WTC11 (cell line): ENCODE measurements around the gene TNC. TPM values are rescaled to one million over a fixed set of nuclear protein-coding genes. Genes with fewer than 3 reads are reported as not detected.

Experiments used
- ATAC-seq: fragments of 200-7000 bp; cut with Tn5 transposase; 2 replicates; pipeline ENCODE4 v1.10.0; 2021; ENCODE audit warnings: mild to moderate bottlenecking, moderate library complexity
- CTCF ChIA-PET: fragments of 300-600 bp; sonication (Branson Sonifier 250); formaldehyde crosslinking; loops from one replicate; lab custom pipeline; 2021; ENCODE audit warnings: antibody characterized with exemption; lab: Charles Lee
- POLR2A ChIA-PET: fragments of 350-600 bp; sonication (Branson Sonifier 250); formaldehyde crosslinking; loops from one replicate; lab custom pipeline; 2021; ENCODE audit warnings: antibody characterized with exemption; lab: Charles Lee
- DNase-seq: peaks from one replicate; pipeline ENCODE4 v3.0.0; 2021; ENCODE audit warnings: low spot score
- H3K27ac Mint-ChIP-seq: 2 replicates; pipeline ENCODE4 v1.8.0; 2021; ENCODE audit warnings: mixed read lengths
- H3K27me3 Mint-ChIP-seq: 2 replicates; pipeline ENCODE4 v1.8.0; 2021; ENCODE audit warnings: low read depth, mild to moderate bottlenecking, moderate library complexity, mixed read lengths
- H3K36me3 Mint-ChIP-seq: 2 replicates; pipeline ENCODE4 v1.8.0; 2021; ENCODE audit warnings: mixed read lengths
- H3K4me1 Mint-ChIP-seq: 2 replicates; pipeline ENCODE4 v1.8.0; 2022; ENCODE audit warnings: mixed read lengths
- H3K4me3 Mint-ChIP-seq: 2 replicates; pipeline ENCODE4 v1.8.0; 2021; ENCODE audit warnings: mild to moderate bottlenecking, moderate library complexity, mixed read lengths
- H3K9me3 Mint-ChIP-seq: 2 replicates; pipeline ENCODE4 v1.8.0; 2021; ENCODE audit warnings: mixed read lengths
- CREB1 ChIP-seq: sonication (generic); formaldehyde crosslinking; IDR thresholded peaks from 2 replicates; pipeline ENCODE4 v1.8.0; 2023; ENCODE audit warnings: mild to moderate bottlenecking, missing genetic modification reagents
- FOXP1 ChIP-seq: sonication (generic); formaldehyde crosslinking; IDR thresholded peaks from 2 replicates; pipeline ENCODE4 v1.8.0; 2022; ENCODE audit warnings: missing genetic modification reagents, mild to moderate bottlenecking, moderate library complexity, borderline replicate concordance
- GRHL2 ChIP-seq: fragments of 250-450 bp; sonication (Bioruptor Pico); IDR thresholded peaks from 2 replicates; pipeline ENCODE4 v1.8.0; 2022; ENCODE audit warnings: mild to moderate bottlenecking, moderate library complexity; ENCODE audit not compliant: insufficient replicate concordance, severe bottlenecking
- HMGA2 ChIP-seq: fragments of 250-450 bp; sonication (Bioruptor Pico); IDR thresholded peaks from 2 replicates; pipeline ENCODE4 v1.4.0; 2021; ENCODE audit warnings: mild to moderate bottlenecking, moderate library complexity
- JUN ChIP-seq: sonication (generic); formaldehyde crosslinking; IDR thresholded peaks from 2 replicates; pipeline ENCODE4 v1.8.0; 2023; ENCODE audit warnings: mild to moderate bottlenecking, missing genetic modification reagents
- NR2C2 ChIP-seq: sonication (generic); formaldehyde crosslinking; IDR thresholded peaks from 2 replicates; pipeline ENCODE4 v1.8.0; 2022; ENCODE audit warnings: mild to moderate bottlenecking, missing genetic modification reagents
- PRRX2 ChIP-seq: fragments of 250-450 bp; sonication (Bioruptor Pico); IDR thresholded peaks from 2 replicates; pipeline ENCODE4 v1.8.0; 2021; ENCODE audit warnings: mild to moderate bottlenecking
- SP1 ChIP-seq: sonication (generic); formaldehyde crosslinking; conservative IDR thresholded peaks from 2 replicates; pipeline ENCODE4 v1.8.1; 2022; ENCODE audit warnings: missing genetic modification reagents
- ZNF232 ChIP-seq: sonication (generic); formaldehyde crosslinking; IDR thresholded peaks from 2 replicates; pipeline ENCODE4 v1.8.0; 2022; ENCODE audit warnings: mild to moderate bottlenecking, missing genetic modification reagents
- ZNF416 ChIP-seq: fragments of 250-450 bp; sonication (Bioruptor Pico); IDR thresholded peaks from 2 replicates; pipeline ENCODE4 v1.9.0; 2021; ENCODE audit warnings: mild to moderate bottlenecking, inconsistent platforms
- ZNF671 ChIP-seq: fragments of 250-450 bp; sonication (Bioruptor Pico); IDR thresholded peaks from 2 replicates; pipeline ENCODE4 v1.8.0; 2021; ENCODE audit warnings: mild to moderate bottlenecking
- total RNA-seq: library from RNA; stranded (reverse); gene quantifications from 3 replicates; pipeline ENCODE4 v1.2.3, GENCODE V29; 2021
- TF ChIP-seq, protein P1 (sequence below): fragments of 250-450 bp; sonication (Bioruptor Pico); IDR thresholded peaks from 2 replicates; pipeline ENCODE4 v1.9.0; 2021; ENCODE audit warnings: mild to moderate bottlenecking
- TF ChIP-seq, protein P2 (sequence below): fragments of 250-450 bp; sonication (Bioruptor Pico); conservative IDR thresholded peaks from 2 replicates; pipeline ENCODE4 v1.9.0; 2021; ENCODE audit warnings: mild to moderate bottlenecking
- TF ChIP-seq, protein P3 (sequence below): sonication (generic); formaldehyde crosslinking; IDR thresholded peaks from 2 replicates; pipeline ENCODE4 v1.8.1; 2023; ENCODE audit warnings: mild to moderate bottlenecking, moderate library complexity, missing genetic modification reagents
- TF ChIP-seq, protein P4 (sequence below): fragments of 250-450 bp; sonication (Bioruptor Pico); IDR thresholded peaks from 2 replicates; pipeline ENCODE4 v1.9.0; 2021; ENCODE audit warnings: mild to moderate bottlenecking
- TF ChIP-seq, protein P5 (sequence below): sonication (generic); formaldehyde crosslinking; IDR thresholded peaks from 2 replicates; pipeline ENCODE4 v1.8.1; 2022; ENCODE audit warnings: mild to moderate bottlenecking, missing genetic modification reagents, moderate library complexity, borderline replicate concordance
- TF ChIP-seq, protein P6 (sequence below): sonication (generic); formaldehyde crosslinking; IDR thresholded peaks from 2 replicates; pipeline ENCODE4 v1.8.0; 2022; ENCODE audit warnings: missing genetic modification reagents
- TF ChIP-seq, protein P7 (sequence below): sonication (generic); formaldehyde crosslinking; IDR thresholded peaks from 2 replicates; pipeline ENCODE4 v1.8.1; 2022; ENCODE audit warnings: low read depth, missing genetic modification reagents, borderline replicate concordance

Gene TNC
- total RNA-seq, 1 experiment from 2014 or later = 4.5 TPM

DNA sequence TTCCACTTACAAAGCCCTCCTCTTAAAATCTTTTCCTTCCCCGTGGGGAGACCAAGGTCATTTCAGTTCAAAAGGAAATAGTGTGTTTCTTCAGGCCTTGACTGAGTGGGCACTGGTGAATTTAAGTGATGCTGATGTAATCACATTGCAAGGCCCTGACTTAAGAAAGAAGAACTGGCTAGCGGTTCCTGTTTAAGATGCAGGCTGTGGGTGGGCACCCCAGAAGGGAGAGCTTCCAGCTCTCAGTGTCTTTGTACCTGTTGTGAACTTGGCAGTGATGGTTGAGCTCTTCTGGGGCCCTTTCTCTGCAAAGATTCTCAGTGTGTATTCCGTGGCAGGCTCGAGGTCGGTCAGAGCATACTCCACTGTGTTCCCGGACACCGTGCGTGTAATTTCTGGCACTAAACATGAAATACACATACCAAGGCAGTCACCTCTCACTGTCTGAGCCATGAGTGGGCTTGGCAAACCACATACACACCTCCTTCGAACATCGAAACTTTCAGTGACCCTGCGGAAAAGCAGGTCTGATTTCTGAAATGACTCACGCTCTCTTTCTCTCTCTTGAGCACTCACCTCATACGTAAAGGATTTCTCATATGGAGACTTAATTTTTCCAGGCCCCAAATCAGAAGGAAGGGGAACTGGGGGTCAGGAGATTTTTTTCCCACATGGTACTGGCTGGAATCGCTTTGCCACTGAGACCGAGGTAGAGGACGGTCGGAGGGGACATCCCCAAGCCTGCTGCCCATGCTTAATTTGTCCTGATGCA, 81.9 kb downstream of the TNC start (continued):
- TF ChIP-seq, protein P1, sequence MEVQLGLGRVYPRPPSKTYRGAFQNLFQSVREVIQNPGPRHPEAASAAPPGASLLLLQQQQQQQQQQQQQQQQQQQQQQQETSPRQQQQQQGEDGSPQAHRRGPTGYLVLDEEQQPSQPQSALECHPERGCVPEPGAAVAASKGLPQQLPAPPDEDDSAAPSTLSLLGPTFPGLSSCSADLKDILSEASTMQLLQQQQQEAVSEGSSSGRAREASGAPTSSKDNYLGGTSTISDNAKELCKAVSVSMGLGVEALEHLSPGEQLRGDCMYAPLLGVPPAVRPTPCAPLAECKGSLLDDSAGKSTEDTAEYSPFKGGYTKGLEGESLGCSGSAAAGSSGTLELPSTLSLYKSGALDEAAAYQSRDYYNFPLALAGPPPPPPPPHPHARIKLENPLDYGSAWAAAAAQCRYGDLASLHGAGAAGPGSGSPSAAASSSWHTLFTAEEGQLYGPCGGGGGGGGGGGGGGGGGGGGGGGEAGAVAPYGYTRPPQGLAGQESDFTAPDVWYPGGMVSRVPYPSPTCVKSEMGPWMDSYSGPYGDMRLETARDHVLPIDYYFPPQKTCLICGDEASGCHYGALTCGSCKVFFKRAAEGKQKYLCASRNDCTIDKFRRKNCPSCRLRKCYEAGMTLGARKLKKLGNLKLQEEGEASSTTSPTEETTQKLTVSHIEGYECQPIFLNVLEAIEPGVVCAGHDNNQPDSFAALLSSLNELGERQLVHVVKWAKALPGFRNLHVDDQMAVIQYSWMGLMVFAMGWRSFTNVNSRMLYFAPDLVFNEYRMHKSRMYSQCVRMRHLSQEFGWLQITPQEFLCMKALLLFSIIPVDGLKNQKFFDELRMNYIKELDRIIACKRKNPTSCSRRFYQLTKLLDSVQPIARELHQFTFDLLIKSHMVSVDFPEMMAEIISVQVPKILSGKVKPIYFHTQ (CRISPR knock-in tag) = no peak
- TF ChIP-seq PRRX2 (CRISPR knock-in tag) = no peak
- TF ChIP-seq, protein P2, sequence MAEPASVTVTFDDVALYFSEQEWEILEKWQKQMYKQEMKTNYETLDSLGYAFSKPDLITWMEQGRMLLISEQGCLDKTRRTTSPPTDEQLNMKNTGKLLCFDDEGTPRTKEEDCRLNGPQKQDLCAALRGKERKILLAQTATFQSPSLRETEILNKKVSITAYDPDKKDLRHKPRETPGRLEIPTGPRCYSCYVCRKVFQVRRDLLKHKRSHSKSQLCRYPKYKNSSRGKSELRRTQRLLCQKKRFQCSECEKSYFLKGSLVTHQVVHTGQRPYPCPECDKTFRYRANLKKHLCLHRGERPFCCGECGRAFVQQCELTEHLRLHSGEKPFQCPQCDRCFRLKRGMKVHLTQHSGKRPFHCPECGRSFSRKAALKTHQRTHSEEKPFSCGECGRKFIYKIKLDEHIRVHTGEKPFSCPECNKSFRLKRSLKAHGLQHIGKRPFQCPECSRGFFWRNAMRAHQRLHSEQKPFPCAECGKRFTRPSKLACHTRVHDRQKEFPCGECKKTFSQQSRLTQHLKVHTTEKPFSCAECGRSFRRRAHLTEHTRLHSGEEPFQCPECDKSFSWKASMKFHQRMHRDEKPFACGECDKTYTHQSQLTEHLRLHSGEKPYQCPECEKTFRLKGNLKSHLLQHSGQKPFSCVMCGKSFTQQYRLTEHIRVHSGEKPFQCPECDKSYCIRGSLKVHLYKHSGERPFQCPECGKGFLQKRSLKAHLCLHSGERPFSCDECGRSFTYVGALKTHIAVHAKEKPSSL (CRISPR knock-in tag) = no peak

DNA sequence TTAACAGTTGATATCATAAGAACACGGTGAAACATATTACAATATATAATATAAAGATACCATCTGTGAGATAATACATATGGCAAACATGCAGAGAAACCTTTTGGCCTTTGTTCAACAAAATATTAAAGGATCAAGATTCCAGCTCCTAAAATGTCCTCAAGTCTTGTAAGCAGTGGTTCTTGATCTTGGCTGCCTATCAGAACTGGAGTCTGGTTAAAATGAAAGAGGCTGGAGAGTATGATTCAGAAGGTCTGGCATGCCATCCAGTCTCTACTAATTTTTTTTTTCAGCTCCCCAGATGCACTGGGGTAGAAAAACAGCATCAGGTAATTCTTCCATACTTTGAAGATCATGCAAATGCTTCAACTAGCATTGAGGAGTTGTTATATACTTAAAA, 83.2 kb downstream of the TNC start:
- ChIA-PET CTCF (no interaction called here), POLR2A (no interaction called here)
- no peak overlapping the region for H3K27ac Mint-ChIP-seq
- H3K9me3 Mint-ChIP-seq = no peaks in the 10 kb centered on the region
- ATAC-seq (no peak), DNase-seq (no peak)
- H3K27me3 Mint-ChIP-seq = peaks cover 8% of the 10 kb centered on the region
- H3K36me3 Mint-ChIP-seq = no peaks in the 10 kb centered on the region
- H3K4me1 Mint-ChIP-seq = no peaks in the 10 kb centered on the region
- H3K4me3 Mint-ChIP-seq = no peak overlapping the region
- TF ChIP-seq CREB1 (CRISPR knock-in tag) = no peak
- no peak for TF ChIP-seq ZNF671
- TF ChIP-seq, protein P3, sequence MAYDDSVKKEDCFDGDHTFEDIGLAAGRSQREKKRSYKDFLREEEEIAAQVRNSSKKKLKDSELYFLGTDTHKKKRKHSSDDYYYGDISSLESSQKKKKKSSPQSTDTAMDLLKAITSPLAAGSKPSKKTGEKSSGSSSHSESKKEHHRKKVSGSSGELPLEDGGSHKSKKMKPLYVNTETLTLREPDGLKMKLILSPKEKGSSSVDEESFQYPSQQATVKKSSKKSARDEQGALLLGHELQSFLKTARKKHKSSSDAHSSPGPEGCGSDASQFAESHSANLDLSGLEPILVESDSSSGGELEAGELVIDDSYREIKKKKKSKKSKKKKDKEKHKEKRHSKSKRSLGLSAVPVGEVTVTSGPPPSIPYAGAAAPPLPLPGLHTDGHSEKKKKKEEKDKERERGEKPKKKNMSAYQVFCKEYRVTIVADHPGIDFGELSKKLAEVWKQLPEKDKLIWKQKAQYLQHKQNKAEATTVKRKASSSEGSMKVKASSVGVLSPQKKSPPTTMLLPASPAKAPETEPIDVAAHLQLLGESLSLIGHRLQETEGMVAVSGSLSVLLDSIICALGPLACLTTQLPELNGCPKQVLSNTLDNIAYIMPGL (CRISPR knock-in tag) = no peak
- TF ChIP-seq, protein P4, sequence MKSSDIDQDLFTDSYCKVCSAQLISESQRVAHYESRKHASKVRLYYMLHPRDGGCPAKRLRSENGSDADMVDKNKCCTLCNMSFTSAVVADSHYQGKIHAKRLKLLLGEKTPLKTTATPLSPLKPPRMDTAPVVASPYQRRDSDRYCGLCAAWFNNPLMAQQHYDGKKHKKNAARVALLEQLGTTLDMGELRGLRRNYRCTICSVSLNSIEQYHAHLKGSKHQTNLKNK (CRISPR knock-in tag) = no peak
- TF ChIP-seq NR2C2 (CRISPR knock-in tag) = no peak
- TF ChIP-seq PRRX2 (CRISPR knock-in tag) = no peak
- TF ChIP-seq SP1 = no peak
- no peak for TF ChIP-seq FOXP1 (CRISPR knock-in tag)

DNA sequence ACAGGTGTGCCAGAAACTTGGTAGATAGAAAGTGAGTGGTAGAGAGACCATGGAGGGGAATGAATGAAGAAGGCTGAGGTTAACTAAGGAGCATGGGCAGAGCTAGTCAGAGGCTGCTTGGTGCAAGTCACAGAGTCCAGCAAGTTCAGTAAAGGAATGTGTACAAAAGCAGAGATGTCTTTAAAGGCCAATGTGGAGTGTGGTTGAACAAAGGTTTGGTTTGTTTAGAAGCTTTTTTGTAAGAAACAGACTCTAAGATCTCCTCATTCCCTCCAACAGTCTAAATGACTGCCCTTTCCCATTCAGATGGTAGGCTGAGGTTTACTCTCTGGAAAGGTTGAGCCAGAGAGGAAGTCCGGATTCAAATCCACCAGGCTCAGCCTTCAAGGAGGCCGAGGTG, 84.2 kb downstream of the TNC start:
- Mint-ChIP-seq H3K4me1 (no peaks in the 10 kb centered on the region), H3K27ac (no peak overlapping the region), H3K36me3 (no peaks in the 10 kb centered on the region), H3K27me3 (peaks cover 8% of the 10 kb centered on the region), H3K4me3 (no peak overlapping the region), H3K9me3 (no peaks in the 10 kb centered on the region)
- ChIA-PET CTCF (no interaction called here), POLR2A (no interaction called here)
- DNase-seq (no peak), ATAC-seq (no peak)
- no peak for TF ChIP-seq HMGA2
- TF ChIP-seq, protein P5, sequence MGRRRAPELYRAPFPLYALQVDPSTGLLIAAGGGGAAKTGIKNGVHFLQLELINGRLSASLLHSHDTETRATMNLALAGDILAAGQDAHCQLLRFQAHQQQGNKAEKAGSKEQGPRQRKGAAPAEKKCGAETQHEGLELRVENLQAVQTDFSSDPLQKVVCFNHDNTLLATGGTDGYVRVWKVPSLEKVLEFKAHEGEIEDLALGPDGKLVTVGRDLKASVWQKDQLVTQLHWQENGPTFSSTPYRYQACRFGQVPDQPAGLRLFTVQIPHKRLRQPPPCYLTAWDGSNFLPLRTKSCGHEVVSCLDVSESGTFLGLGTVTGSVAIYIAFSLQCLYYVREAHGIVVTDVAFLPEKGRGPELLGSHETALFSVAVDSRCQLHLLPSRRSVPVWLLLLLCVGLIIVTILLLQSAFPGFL = no peak
- TF ChIP-seq JUN (CRISPR knock-in tag) = no peak
- TF ChIP-seq SP1 = no peak
- no peak for TF ChIP-seq ZNF416 (CRISPR knock-in tag)
- TF ChIP-seq GRHL2 (CRISPR knock-in tag) = no peak
- TF ChIP-seq, protein P6, sequence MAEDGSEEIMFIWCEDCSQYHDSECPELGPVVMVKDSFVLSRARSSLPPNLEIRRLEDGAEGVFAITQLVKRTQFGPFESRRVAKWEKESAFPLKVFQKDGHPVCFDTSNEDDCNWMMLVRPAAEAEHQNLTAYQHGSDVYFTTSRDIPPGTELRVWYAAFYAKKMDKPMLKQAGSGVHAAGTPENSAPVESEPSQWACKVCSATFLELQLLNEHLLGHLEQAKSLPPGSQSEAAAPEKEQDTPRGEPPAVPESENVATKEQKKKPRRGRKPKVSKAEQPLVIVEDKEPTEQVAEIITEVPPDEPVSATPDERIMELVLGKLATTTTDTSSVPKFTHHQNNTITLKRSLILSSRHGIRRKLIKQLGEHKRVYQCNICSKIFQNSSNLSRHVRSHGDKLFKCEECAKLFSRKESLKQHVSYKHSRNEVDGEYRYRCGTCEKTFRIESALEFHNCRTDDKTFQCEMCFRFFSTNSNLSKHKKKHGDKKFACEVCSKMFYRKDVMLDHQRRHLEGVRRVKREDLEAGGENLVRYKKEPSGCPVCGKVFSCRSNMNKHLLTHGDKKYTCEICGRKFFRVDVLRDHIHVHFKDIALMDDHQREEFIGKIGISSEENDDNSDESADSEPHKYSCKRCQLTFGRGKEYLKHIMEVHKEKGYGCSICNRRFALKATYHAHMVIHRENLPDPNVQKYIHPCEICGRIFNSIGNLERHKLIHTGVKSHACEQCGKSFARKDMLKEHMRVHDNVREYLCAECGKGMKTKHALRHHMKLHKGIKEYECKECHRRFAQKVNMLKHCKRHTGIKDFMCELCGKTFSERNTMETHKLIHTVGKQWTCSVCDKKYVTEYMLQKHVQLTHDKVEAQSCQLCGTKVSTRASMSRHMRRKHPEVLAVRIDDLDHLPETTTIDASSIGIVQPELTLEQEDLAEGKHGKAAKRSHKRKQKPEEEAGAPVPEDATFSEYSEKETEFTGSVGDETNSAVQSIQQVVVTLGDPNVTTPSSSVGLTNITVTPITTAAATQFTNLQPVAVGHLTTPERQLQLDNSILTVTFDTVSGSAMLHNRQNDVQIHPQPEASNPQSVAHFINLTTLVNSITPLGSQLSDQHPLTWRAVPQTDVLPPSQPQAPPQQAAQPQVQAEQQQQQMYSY = no peak
- TF ChIP-seq, protein P7, sequence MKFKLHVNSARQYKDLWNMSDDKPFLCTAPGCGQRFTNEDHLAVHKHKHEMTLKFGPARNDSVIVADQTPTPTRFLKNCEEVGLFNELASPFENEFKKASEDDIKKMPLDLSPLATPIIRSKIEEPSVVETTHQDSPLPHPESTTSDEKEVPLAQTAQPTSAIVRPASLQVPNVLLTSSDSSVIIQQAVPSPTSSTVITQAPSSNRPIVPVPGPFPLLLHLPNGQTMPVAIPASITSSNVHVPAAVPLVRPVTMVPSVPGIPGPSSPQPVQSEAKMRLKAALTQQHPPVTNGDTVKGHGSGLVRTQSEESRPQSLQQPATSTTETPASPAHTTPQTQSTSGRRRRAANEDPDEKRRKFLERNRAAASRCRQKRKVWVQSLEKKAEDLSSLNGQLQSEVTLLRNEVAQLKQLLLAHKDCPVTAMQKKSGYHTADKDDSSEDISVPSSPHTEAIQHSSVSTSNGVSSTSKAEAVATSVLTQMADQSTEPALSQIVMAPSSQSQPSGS (CRISPR knock-in tag) = no peak
- TF ChIP-seq ZNF232 = no peak
